ENCODE measurements around the gene ALDOA.
"Not testable (repeated sequence)": the region's sequence is repeated elsewhere in the genome, so short reads cannot be mapped to it uniquely, and the experiment has no call there.

Gene ALDOA

GRCh38 chr16:30065102-30065942 lies at the start of gene ALDOA:
TSS of gene ALDOA (plus strand) at chr16:30065760. CDS start at chr16:30066898, 1,138 bp downstream.
- peak; percentile 98 for DNase-seq

- DNase-seq, result no peak
Observed at GRCh38 chr16:30016555-30017276, 48.8 kb upstream of the ALDOA start.

GRCh38 chr16:30017277-30017656 lies 48.3 kb upstream of the ALDOA start:
- no peak for DNase-seq

GRCh38 chr16:30017937-30018336 lies 47.6 kb upstream of the ALDOA start:
- not testable (repeated sequence) for DNase-seq

GRCh38 chr16:30018731-30019158 lies 46.8 kb upstream of the ALDOA start:
- DNase-seq, result no peak

GRCh38 chr16:30022887-30023286 lies 42.7 kb upstream of the ALDOA start, which contains the start of gene C16orf92:
TSS of gene C16orf92 (plus strand) at chr16:30023198. CDS start at chr16:30023341, 143 bp downstream.
- DNase-seq, result no peak

GRCh38 chr16:30023586-30023985 lies 42.0 kb upstream of the ALDOA start:
- DNase-seq, result no peak

- DNase-seq, result no peak
Observed at GRCh38 chr16:30024451-30024850, 41.1 kb upstream of the ALDOA start.

GRCh38 chr16:30025156-30025555 lies 40.4 kb upstream of the ALDOA start:
- DNase-seq, result no peak

- no peak for DNase-seq
Observed at GRCh38 chr16:30025574-30025973, 40.0 kb upstream of the ALDOA start.

- no peak for DNase-seq
Observed at GRCh38 chr16:30026449-30026848, 39.1 kb upstream of the ALDOA start.

GRCh38 chr16:30027588-30028437 lies 37.7 kb upstream of the ALDOA start:
- no peak for DNase-seq

- no peak for DNase-seq
Observed at GRCh38 chr16:30028438-30029076, 37.0 kb upstream of the ALDOA start.

- DNase-seq, result no peak
Observed at GRCh38 chr16:30030011-30030685, 35.4 kb upstream of the ALDOA start.

GRCh38 chr16:30030841-30031413 lies 34.6 kb upstream of the ALDOA start, which contains the start of gene TLCD3B:
TSS of gene TLCD3B (minus strand) at chr16:30031271. CDS start at chr16:30030527, 744 bp downstream.
- DNase-seq, result no peak

GRCh38 chr16:30031477-30031918 lies 34.1 kb upstream of the ALDOA start:
- DNase-seq, result no peak

- DNase-seq, result peak; percentile 21
Observed at GRCh38 chr16:30032083-30032819, 33.3 kb upstream of the ALDOA start.

- DNase-seq, result no peak
Observed at GRCh38 chr16:30033270-30033669, 32.3 kb upstream of the ALDOA start.

GRCh38 chr16:30040221-30040620 lies 25.3 kb upstream of the ALDOA start:
- DNase-seq, result no peak

GRCh38 chr16:30040690-30041089 lies 24.9 kb upstream of the ALDOA start:
- DNase-seq, result not testable (repeated sequence)

GRCh38 chr16:30041841-30042240 lies 23.7 kb upstream of the ALDOA start:
- no peak for DNase-seq
